ENCODE data around the gene SCAP.
A peak's percentile ranks its signal among the peaks of the same experiment; 100 is the strongest.
"Not testable (repeated sequence)": the region's sequence is repeated elsewhere in the genome, so short reads cannot be mapped to it uniquely, and the experiment has no call there.

Gene SCAP

GRCh38 chr3:47481763-47482162 is 6.0 kb upstream of the SCAP start:
- peak; percentile 74 for DNase-seq (ENCODE audit: low read depth, low spot score)

DNA sequence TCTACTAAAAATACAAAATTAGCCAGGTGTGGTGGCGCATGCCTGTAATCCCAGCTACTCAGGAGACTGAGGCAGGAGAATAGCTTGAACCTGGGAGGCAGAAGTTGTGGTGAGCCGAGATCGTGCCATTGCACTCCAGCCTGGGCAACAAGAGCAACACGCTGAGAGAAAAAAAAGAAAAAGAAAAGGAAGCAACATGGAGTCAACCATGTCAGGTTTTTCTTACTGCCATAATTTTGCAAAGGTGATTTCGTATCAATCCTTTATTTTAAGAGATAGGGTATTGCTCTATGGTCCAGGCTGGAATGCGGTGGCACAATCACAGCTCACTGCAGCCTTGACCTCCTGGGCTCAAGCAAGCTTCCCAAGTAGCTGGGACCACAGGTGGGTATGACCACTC is 4.5 kb upstream of the SCAP start:
- not testable (repeated sequence) for DNase-seq (ENCODE audit: low read depth, low spot score)

DNA sequence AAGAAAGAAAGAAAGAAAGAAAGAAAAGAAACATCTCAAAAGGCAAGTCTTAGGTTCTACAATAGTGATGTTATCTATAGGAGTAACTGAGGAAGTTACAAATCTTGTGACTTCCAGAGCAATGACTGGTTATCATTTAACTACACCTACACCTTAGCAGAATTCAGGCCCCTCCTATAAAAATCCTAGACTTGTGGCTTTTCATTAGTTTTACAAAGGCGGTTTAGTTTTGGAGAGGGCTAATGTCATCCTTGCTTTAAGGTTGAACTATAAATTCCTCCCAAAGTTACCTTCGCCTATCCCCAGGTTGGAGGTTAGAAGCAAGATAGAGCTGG is 4.1 kb upstream of the SCAP start:
- no peak for DNase-seq (ENCODE audit: low read depth, low spot score)

DNA sequence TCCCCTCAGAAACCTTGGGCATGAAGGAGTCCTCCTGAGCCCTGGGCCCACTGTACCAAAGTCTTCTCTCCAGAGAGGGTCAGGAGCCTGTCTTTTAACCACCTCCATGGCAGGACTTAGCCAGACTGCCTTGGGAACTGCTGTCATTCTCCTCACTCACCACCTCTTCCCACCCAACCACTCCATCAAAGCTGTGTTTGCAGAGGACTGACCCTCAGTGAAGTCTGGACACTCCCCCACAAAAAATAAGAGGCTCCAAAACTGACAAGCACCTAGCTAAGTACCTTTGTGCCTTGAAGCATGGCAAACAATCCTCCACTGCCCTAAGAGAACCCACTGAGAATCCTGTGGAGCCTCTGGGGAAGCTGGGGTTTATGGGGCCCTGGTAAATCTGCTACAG is 2.3 kb upstream of the SCAP start:
- DNase-seq (ENCODE audit: low read depth, low spot score) = no peak

- no peak for DNase-seq (ENCODE audit: low read depth, low spot score)
Measured at GRCh38 chr3:47476644-47477199, 981 bp upstream of the SCAP start.

GRCh38 chr3:47476330-47476626 is 537 bp upstream of the SCAP start:
- no peak for DNase-seq (ENCODE audit: low read depth, low spot score)

DNA sequence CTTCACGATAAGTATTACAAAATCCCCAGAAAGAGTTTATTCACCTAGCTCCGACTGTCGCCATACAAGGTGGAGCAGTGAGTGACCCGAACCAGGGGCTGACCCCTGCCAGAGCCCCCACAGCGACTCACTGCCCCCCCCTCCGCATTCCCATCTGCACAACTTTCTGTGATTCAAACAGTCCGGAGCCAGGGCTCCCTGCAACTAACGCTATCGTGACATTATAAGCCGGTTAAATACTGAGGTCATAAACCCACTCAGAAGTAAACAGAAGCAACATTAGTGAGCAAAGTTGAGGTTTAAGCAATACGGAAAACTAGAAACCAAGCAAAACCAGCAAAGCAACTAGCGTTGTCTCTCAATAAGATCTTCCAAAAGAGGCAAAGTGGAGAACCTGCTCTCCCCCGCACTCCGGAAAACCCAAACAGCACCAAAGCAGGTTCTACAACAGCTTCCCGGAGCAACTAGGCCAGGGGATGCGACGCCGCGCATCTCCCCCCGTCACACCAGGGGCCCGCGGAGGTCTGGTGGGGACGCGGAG is 642 bp downstream of the SCAP start:
- no peak for DNase-seq (ENCODE audit: low read depth, low spot score)

DNA sequence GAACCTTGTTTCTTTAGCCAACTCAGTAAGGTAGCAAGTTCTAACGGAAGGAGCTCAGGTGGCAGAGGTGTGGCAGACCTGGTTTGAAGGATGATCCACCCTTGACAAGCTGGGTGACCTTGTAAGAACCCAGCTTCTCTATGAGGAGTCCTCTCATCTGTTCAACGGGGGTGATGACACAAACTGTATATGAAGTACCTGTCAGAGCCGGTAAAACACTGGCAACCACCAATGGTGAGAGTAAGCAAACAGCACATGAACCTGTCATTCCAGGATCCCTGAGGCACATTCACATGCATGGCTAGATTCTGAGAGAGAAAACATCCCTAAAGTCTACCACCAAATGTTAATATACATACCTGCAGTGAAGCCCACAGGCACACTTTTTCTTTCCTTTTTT is 2.4 kb downstream of the SCAP start:
- DNase-seq (ENCODE audit: low read depth, low spot score) = no peak

- DNase-seq (ENCODE audit: low read depth, low spot score) = no peak
Measured at GRCh38 chr3:47469616-47470015, 6.1 kb downstream of the SCAP start.

GRCh38 chr3:47468315-47468714 is 7.4 kb downstream of the SCAP start:
- DNase-seq (ENCODE audit: low read depth, low spot score) = not testable (repeated sequence)

- no peak for DNase-seq (ENCODE audit: low read depth, low spot score)
Measured at GRCh38 chr3:47464588-47464987, 11.2 kb downstream of the SCAP start.

- not testable (repeated sequence) for DNase-seq (ENCODE audit: low read depth, low spot score)
Measured at GRCh38 chr3:47459534-47460085, 16.1 kb downstream of the SCAP start.

DNA sequence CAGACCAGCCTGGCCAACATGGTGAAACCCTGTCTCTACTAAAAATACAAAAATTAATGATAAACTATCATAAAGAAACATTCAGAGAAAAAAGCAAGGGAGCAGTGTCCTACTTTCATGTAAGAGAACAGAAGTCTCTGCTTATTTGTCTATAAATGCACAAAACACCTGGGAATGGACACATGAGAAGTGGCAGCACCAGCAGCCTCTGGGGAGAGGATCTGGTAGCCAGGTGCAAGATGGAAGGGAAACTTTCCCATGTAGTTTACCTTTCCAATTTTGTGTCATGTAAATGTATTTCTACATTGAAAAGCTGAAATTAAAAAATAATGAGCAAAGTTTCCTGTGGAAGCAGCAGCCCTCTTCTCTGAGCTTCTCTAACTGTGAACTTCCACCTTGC is 18.8 kb downstream of the SCAP start:
- no peak for DNase-seq (ENCODE audit: low read depth, low spot score)

DNA sequence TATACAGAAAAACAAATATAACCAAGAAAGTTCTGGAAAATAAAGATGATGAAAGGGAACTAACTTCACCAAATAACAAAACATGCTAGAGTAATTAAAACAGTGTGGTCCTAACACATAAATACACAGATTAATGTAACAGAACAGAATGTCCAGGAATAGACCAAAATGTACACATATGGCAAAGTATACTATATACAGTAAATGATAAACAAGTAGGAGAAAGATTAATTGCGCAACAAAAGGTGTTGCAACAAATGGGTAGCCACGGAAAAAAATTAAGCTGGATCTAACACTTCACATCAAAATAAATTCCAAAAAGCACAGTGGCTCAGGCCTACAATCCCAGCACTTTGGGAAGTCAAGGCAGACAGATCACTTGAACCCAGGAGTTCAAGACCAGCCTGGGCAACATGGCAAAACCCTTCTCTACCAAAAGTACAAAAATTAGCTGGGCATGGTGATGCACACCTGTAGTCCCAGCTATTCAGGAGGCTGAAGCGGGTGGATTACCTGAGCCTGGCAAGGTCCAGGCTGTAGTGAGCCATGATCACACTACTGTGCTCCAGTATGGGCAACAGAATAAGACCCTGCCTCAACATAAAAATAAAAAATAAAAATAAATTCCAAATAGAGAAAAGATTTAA is 19.8 kb downstream of the SCAP start:
- no peak for DNase-seq (ENCODE audit: low read depth, low spot score)

GRCh38 chr3:47452453-47453215 is 23.1 kb downstream of the SCAP start:
- no peak for DNase-seq (ENCODE audit: low read depth, low spot score)

DNA sequence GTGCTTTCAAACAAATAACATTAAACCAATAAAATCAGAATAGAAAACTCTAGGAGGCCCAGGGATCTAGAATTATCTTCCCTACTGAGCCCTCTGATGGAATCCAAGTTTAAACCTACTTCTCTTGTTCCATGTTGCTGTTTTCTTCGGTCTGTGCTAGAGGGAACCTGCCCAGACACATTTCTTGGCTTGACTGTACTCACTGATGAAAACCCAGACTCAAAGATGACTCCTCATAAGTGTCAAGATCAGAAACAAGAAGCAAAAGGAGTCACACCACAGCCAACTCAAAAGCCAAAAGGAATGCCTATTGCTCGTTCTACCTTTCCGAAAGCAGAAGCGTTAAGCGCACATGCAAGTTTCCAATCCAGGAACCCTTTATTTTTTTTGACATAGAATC is 31.6 kb downstream of the SCAP start:
- DNase-seq (ENCODE audit: low read depth, low spot score) = no peak

GRCh38 chr3:47443611-47443995 is 32.1 kb downstream of the SCAP start:
- DNase-seq (ENCODE audit: low read depth, low spot score) = no peak

DNA sequence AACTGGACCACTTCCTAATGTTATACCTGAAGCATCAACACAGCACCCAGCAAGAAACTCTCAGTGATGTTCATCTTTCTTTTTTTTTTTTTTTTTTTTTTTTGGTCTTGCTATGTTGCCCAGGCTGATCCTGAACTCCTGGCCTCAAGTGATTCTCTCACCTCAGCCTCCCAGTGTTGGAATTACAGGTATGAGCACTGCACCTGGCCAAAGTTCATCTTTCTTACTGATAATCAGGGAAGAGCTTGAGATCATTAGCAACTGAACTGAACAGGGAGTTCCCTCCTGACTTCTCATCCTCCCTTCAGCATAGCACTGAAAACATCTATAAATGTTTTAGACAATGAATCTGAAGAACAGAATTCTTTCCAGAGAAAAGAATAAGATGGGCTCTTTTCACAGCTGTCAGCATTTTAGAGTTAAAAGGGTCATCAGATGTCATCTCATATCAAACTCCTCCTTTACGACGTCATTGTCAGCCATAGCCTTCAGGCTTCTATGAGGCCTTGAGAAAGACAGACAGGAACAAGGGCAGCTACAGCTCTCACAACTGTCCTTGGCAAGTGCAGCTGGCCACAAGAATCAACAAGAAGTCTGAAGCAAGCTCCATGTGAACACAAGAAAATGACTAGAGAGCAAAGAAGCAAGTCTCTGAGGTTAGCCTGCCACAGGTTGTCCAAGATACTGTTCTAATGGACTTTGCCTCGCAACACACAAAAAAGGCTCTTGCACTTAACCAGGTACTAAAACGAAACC is 33.8 kb downstream of the SCAP start:
- no peak for DNase-seq (ENCODE audit: low read depth, low spot score)

DNA sequence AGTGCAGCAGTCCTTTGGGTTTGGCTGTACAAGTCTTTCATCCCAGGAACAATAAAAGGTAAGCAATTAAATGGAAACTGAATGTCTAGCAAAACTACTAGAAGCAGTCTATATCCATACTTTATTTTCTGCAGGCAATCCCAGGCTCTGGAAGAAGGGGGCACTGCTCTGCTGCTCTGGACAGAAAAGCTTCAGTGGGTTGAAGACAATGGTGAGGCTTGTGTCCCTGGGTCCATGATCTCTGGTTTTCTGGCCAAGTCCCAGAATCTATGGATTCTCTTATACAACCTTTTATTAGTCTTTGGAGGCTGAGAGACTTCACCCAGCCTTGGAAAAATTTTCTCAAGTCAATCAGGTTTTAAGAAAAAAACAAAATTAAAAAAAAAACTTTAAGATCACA is 35.6 kb downstream of the SCAP start:
- no peak for DNase-seq (ENCODE audit: low read depth, low spot score)

GRCh38 chr3:47436180-47436579 is 39.6 kb downstream of the SCAP start:
- no peak for DNase-seq (ENCODE audit: low read depth, low spot score)

- no peak for DNase-seq (ENCODE audit: low read depth, low spot score)
Measured at GRCh38 chr3:47434849-47435248, 40.9 kb downstream of the SCAP start.

DNA sequence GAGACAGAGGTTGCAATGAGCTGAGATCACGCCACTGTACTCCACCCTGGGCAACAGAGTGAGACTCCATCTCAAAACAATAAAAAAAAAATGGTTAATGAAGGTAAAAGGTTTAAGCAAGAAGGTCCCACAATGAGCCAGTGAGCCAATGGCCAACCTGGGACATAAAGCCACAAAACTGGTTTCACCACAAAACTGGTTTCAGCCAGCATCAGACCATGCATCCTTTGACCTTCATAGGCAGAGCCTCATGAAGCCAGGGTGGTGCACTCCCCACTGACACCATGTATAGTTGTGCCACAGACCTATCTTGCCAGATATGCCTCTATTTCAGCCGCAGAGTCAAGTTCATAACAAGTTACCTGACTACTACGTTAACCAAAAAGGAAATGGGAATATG is 41.9 kb downstream of the SCAP start:
- DNase-seq (ENCODE audit: low read depth, low spot score) = no peak

All from iPS DF 19.7 (cell line).